ENCODE measurements around the gene SLC25A12. TPM values are rescaled to one million over a fixed set of nuclear protein-coding genes. Genes with fewer than 3 reads are reported as not detected.
"Not testable (repeated sequence)": the region's sequence is repeated elsewhere in the genome, so short reads cannot be mapped to it uniquely, and the experiment has no call there.

The SLC25A12 gene
- polyA plus RNA-seq, 3 donors: 23.7 to 31.6 (median 26.2) TPM

DNA sequence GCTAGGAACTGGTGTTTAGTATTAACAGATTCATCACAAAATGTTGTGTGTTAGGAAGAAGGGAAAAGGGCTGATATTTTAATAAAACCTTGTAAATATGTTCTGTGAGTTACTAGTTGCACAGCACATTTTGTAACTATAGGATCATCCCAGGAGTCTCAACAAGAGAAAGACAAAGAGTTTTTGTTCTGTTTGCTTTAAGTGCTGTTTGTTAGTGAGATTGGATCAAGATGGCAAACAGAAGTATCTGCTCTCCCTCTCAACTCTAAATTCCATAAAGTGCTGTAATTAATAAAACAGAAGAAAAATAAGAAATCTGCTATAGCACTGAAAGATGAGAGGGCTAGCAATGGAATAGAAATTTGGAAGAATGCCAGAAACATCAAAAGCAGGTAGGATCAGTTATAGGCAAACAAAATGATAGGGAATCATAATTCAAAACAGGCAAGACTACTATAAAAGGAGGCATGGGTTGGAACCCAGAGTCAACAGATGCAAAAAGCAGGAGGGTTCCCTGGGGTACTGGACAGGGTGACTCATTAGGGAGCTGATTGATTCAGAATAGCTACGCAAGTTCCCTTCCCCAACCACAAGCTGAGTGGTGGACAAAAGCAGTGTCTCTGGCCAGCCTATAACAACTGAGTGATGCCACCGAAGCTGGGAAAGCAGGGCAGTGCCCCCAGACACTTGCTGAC lies 131.0 kb downstream of the SLC25A12 start:
- DNase-seq (ENCODE audit: extremely low read depth in 1 of 11, low read depth in 9 of 11, low spot score in 4 of 11): no peak

DNA sequence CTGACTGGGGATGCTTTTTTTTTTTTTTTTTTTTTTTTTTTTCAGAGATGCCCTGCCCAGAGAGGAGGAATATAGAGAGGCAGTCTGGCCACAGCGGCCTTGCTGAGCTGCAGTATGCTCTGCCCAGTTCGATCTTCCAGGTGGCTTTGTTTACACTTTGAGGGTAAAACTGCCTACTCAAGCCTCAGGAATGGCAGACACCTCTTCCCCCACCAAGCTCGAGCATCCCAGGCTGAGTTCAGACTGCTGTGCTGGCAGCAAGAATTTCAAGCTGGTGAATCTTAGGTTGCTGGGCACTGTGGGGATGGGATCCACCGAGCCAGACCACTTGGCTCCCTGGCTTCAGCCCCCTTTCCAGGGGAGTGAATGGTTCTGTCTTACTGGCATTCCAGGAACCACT lies 132.9 kb downstream of the SLC25A12 start:
- not testable (repeated sequence) for DNase-seq (ENCODE audit: extremely low read depth in 1 of 11, low read depth in 9 of 11, low spot score in 4 of 11)

- not testable (repeated sequence) for DNase-seq (ENCODE audit: extremely low read depth in 1 of 11, low read depth in 9 of 11, low spot score in 4 of 11)
Observed at GRCh38 chr2:171758762-171759161, 135.3 kb downstream of the SLC25A12 start.

DNA sequence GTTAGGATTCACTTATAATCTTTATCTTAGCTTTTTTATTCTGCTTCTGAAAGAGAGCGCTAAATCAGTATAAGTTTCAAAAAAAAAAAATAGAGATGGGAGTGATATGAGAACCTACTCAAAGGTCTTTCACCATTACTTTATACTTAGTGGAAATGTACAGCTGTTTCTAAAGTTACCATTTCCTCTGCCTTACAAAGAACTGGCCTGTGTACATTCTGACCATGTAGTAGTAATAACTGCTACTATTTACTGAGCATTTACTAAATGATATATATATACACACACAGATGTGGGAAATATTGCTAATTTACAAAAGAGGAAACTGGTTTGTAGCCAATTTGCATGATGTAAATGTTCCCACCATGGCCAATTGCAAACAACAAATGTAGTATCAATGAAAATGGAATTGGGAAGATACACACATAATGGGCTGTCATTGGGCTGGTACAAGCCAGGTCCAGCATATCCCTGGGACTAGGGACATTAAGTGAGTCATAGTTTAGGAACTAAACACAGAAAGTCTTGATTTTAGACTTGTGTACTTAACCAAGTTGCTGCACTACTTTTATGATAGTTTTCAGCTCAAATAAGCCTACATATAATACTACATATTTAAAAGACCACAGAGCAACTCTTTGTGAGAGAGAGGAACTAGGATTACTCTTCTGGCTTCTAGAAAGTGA lies 139.6 kb downstream of the SLC25A12 start:
- no peak for DNase-seq (ENCODE audit: extremely low read depth in 1 of 11, low read depth in 9 of 11, low spot score in 4 of 11)

DNA sequence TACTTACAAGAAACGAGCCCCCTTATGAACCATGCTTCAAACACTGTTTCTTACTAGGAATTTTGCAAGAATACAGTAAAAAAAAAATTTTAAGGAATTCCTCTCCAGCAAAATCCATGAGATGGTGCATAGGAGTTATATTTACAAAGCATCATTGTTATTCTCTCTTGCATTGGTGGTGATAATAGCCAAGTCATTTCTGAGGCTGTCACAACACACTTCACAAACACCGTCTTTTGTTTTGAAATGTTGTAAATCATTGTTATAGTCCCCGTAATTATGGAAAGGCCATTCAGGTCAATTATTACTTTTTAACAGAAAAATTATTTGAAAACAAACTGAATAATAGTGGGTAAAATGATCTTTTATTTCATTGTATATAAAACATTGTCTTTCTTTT lies 146.7 kb downstream of the SLC25A12 start:
- DNase-seq (ENCODE audit: extremely low read depth in 1 of 11, low read depth in 9 of 11, low spot score in 4 of 11): no peak

GRCh38 chr2:171745806-171746205 lies 148.2 kb downstream of the SLC25A12 start:
- DNase-seq (ENCODE audit: extremely low read depth in 1 of 11, low read depth in 9 of 11, low spot score in 4 of 11): no peak

GRCh38 chr2:171745141-171745540 lies 148.9 kb downstream of the SLC25A12 start:
- DNase-seq (ENCODE audit: extremely low read depth in 1 of 11, low read depth in 9 of 11, low spot score in 4 of 11): no peak

DNA sequence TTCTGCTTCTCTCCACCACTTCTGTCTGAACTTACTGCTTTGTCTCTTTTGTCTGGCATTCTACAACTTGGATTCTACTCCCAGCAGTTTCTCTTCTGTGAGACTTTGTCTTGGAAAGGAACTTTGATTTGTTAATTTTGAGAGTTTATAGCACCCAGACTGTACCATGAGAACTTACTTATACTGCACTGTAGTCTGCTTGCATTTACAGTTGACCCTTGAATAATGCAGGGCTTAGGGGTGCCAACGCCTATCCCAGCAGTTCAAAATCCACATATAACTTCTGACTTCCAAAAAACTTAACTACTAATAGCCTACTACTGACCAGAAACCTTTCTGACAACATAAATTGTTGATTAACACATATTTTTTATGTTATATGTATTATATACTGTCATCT lies 151.3 kb downstream of the SLC25A12 start:
- DNase-seq (ENCODE audit: extremely low read depth in 1 of 11, low read depth in 9 of 11, low spot score in 4 of 11): no peak

DNA sequence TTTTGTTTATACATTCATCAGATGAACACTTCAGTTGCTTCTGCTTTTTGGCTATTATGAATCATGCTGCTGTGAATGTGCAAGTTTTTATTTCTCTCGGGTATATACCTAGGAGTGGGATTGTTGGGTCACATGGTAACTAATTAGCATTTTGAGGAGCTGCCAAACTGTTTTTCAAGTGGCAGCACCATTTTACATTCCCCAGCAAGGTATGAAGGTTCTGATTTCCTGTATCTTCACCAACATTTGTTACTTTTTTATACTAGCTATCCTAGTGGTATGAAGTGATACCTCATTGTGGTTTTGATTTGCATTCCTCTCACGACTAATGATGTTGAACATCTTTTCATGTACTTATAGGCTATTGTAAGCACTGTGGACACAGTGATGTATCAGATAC lies 152.9 kb downstream of the SLC25A12 start:
- no peak for DNase-seq (ENCODE audit: extremely low read depth in 1 of 11, low read depth in 9 of 11, low spot score in 4 of 11)

- DNase-seq (ENCODE audit: extremely low read depth in 1 of 11, low read depth in 9 of 11, low spot score in 4 of 11): no peak
Observed at GRCh38 chr2:171735991-171736710, 157.9 kb downstream of the SLC25A12 start.

Other genes with a start within 250 kb of the SLC25A12 start
- 100 to 1,000 TPM; 160 to 206 (median 186) TPM for gene DYNC1I2, start 206.8 kb downstream of the SLC25A12 start, polyA plus RNA-seq (ENCODE audit: insufficient read length in 3 of 3)
- gene HAT1, start 28.2 kb upstream of the SLC25A12 start, polyA plus RNA-seq (ENCODE audit: insufficient read length in 3 of 3): 10 to 100 TPM; 56.5 to 75.0 (median 63.1) TPM
- gene METAP1D, start 105.7 kb upstream of the SLC25A12 start, polyA plus RNA-seq (ENCODE audit: insufficient read length in 3 of 3): 10 to 100 TPM; 12.7 to 20.0 (median 15.3) TPM
- gene DLX1, start 191.3 kb upstream of the SLC25A12 start, polyA plus RNA-seq (ENCODE audit: insufficient read length in 3 of 3): under 1 TPM in 2 of 3 donors, not detected in 1; 0.29 to 0.32 TPM
- gene DLX2, start 208.7 kb upstream of the SLC25A12 start, polyA plus RNA-seq (ENCODE audit: insufficient read length in 3 of 3): under 1 TPM in 2 of 3 donors, not detected in 1; 0.08 to 0.17 TPM